Measurements from ENCODE around the gene MBNL1.
"Not testable (repeated sequence)": the region's sequence is repeated elsewhere in the genome, so short reads cannot be mapped to it uniquely, and the experiment has no call there.

MBNL1 gene

GRCh38 chr3:152379415-152380042, 110.8 kb downstream of the MBNL1 start:
- DNase-seq (ENCODE audit: low spot score): no peak

- no peak for DNase-seq (ENCODE audit: low spot score)
Measured at GRCh38 chr3:152380043-152380442, 111.3 kb downstream of the MBNL1 start.

GRCh38 chr3:152381881-152382295, 113.2 kb downstream of the MBNL1 start:
- DNase-seq (ENCODE audit: low spot score): no peak

- DNase-seq (ENCODE audit: low spot score): no peak
Measured at GRCh38 chr3:152382312-152383135, 113.8 kb downstream of the MBNL1 start.

- DNase-seq (ENCODE audit: low spot score): no peak
Measured at GRCh38 chr3:152383136-152383606, 114.4 kb downstream of the MBNL1 start.

GRCh38 chr3:152384412-152384811, 115.7 kb downstream of the MBNL1 start:
- DNase-seq (ENCODE audit: low spot score): no peak

GRCh38 chr3:152385761-152386160, 117.0 kb downstream of the MBNL1 start:
- no peak for DNase-seq (ENCODE audit: low spot score)

GRCh38 chr3:152386208-152386607, 117.5 kb downstream of the MBNL1 start:
- no peak for DNase-seq (ENCODE audit: low spot score)

GRCh38 chr3:152388631-152389030, 119.9 kb downstream of the MBNL1 start:
- no peak for DNase-seq (ENCODE audit: low spot score)

- no peak for DNase-seq (ENCODE audit: low spot score)
Measured at GRCh38 chr3:152389316-152389934, 120.7 kb downstream of the MBNL1 start.

- no peak for DNase-seq (ENCODE audit: low spot score)
Measured at GRCh38 chr3:152390647-152391046, 121.9 kb downstream of the MBNL1 start.

- DNase-seq (ENCODE audit: low spot score): no peak
Measured at GRCh38 chr3:152391671-152392070, 122.9 kb downstream of the MBNL1 start.

- no peak for DNase-seq (ENCODE audit: low spot score)
Measured at GRCh38 chr3:152392272-152392880, 123.6 kb downstream of the MBNL1 start.

- DNase-seq (ENCODE audit: low spot score): no peak
Measured at GRCh38 chr3:152394246-152394645, 125.5 kb downstream of the MBNL1 start.

GRCh38 chr3:152395764-152396163, 127.0 kb downstream of the MBNL1 start:
- DNase-seq (ENCODE audit: low spot score): no peak

- DNase-seq (ENCODE audit: low spot score): no peak
Measured at GRCh38 chr3:152396867-152397266, 128.1 kb downstream of the MBNL1 start.

GRCh38 chr3:152397348-152397747, 128.6 kb downstream of the MBNL1 start:
- not testable (repeated sequence) for DNase-seq (ENCODE audit: low spot score)

- DNase-seq (ENCODE audit: low spot score): no peak
Measured at GRCh38 chr3:152398495-152398894, 129.8 kb downstream of the MBNL1 start.

GRCh38 chr3:152399374-152399773, 130.6 kb downstream of the MBNL1 start:
- no peak for DNase-seq (ENCODE audit: low spot score)

GRCh38 chr3:152400887-152401286, 132.2 kb downstream of the MBNL1 start:
- DNase-seq (ENCODE audit: low spot score): no peak

- peak; percentile 36 for DNase-seq (ENCODE audit: low spot score)
Measured at GRCh38 chr3:152402695-152403451, 134.1 kb downstream of the MBNL1 start.

- DNase-seq (ENCODE audit: low spot score): no peak
Measured at GRCh38 chr3:152403632-152404066, 134.9 kb downstream of the MBNL1 start.
